NT2/D1 (cell line): ENCODE data around the gene C5orf15.

ENCODE experiments used
- DNase-seq: peaks from one replicate; pipeline ENCODE4 v3.0.0-alpha.2; 2011; ENCODE audit warnings: low read depth, low spot score
- H3K27me3 ChIP-seq: 2 replicates; pipeline ENCODE4 v1.6.0; 2011; ENCODE audit warnings: mild to moderate bottlenecking; ENCODE audit not compliant: insufficient read length, insufficient read depth
- H3K36me3 ChIP-seq: 2 replicates; pipeline ENCODE4 v1.6.1; 2011; ENCODE audit warnings: mild to moderate bottlenecking, low read length, mixed read lengths; ENCODE audit not compliant: insufficient read depth, insufficient read length
- H3K4me1 ChIP-seq: 2 replicates; pipeline ENCODE4 v1.5.1; 2011; ENCODE audit not compliant: insufficient read depth, insufficient read length
- H3K4me3 ChIP-seq: 2 replicates; pipeline ENCODE4 v1.5.1; 2011; ENCODE audit warnings: low read depth; ENCODE audit not compliant: insufficient read length
- H3K9ac ChIP-seq: 2 replicates; pipeline ENCODE4 v1.6.0; 2011; ENCODE audit warnings: low read depth; ENCODE audit not compliant: insufficient read length
- H3K9me3 ChIP-seq: 2 replicates; pipeline ENCODE4 v1.5.1; 2011; ENCODE audit warnings: mild to moderate bottlenecking, low read length; ENCODE audit not compliant: insufficient read depth
- SUZ12 ChIP-seq: IDR thresholded peaks from 2 replicates; pipeline ENCODE4 v1.6.1; 2011; ENCODE audit not compliant: insufficient read length, insufficient read depth; ENCODE audit errors: extremely low read depth
- YY1 ChIP-seq: IDR thresholded peaks from 2 replicates; pipeline ENCODE4 v1.6.1; 2011; ENCODE audit not compliant: insufficient read length, insufficient read depth
- ZNF274 ChIP-seq: IDR thresholded peaks from 2 replicates; pipeline ENCODE4 v1.6.1; 2011; ENCODE audit warnings: mild to moderate bottlenecking, low read depth, low read length

Gene C5orf15

DNA sequence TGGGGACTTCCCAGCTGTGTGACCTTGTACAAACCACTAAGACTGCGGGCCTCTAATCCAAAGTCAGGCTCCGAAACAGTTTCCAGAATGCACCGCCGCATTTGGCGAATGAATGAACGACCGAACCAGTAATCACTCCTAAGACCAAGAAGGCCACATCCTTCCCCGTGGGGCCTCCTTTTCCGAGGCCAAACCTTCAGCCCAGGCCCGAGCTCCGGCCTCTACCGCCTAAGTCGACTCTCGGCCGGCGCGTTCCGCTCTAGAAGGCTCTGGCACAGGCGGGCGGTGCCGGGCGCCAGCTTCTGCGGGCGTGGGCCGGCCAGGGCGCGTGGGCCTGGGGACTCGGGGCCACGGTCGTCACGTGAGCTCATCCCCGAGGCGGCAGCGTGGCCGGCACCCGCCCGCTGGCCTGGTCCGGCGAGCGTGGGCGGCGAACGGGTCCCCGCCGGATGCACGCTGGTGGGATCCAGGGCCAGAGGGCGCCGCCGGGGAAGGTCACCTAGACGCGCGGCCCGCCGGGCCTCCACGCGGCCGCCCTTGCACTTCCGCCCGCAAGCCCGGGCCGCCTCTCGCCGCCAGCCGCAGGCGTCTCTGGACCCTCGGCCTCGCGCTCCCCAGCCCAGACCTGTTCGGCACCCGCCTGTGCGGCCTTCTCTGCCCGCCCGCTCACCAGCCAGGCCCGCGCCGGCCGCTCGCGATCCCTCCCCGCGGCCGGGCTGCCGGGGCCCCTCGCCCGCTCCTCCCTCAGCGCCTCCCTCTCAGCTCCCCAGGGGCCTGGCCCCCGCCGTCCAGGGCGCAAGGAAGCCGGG, 35.6 kb upstream of the C5orf15 start:
- H3K9me3 ChIP-seq = no peaks in the 10 kb centered on the region
- peaks cover 42% of the 10 kb centered on the region for H3K36me3 ChIP-seq
- TF ChIP-seq SUZ12 = no peak
- TF ChIP-seq ZNF274 = no peak
- TF ChIP-seq YY1 = no peak
- no peaks in the 10 kb centered on the region for H3K27me3 ChIP-seq
- peak overlapping the region; percentile 90 for H3K9ac ChIP-seq
- peaks cover 19% of the 10 kb centered on the region for H3K4me1 ChIP-seq
- peak overlapping the region; percentile 78 for H3K4me3 ChIP-seq
- DNase-seq = no peak

DNA sequence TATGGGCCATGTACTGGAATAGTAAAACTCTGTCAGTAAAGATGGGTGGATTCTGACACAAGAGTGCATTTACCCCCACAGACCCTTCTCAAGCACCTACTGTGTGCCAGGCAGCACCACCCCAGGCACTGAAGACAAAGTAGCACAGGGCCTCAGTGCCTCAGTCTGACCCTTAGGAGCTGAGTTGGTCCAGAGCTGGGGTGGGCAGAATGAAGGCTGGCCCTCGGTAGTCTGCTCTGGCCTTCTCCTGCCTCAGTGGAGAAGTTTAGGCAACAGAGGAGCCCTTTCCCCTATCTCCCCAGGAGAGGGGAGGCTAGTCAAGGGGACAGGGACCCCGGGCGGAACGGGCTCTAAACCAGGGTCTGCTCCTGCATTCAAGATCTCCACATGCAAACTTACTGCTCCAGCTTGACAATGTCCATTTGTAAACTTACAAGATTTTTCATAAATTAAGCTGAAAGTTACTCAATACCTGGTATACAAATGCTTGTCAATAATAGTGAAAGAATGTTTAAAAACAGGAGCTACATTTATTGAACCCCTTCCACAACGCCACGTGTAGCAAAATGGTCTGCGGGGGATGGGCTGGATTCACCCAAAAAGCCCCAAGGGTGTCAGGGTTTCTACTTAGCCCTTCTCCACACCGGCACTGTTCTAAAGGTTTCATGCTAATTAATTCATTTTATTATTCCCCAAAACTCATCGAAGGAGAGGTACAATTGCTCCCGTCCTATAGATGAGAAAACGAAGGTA, 34.8 kb upstream of the C5orf15 start:
- H3K4me3 ChIP-seq = peak overlapping the region; percentile 78
- H3K9ac ChIP-seq = peak overlapping the region; percentile 90
- no peak for DNase-seq
- peaks cover 42% of the 10 kb centered on the region for H3K36me3 ChIP-seq
- H3K27me3 ChIP-seq = no peaks in the 10 kb centered on the region
- no peaks in the 10 kb centered on the region for H3K9me3 ChIP-seq
- H3K4me1 ChIP-seq = peaks cover 19% of the 10 kb centered on the region
- TF ChIP-seq YY1 = no peak
- TF ChIP-seq SUZ12 = no peak
- no peak for TF ChIP-seq ZNF274

DNA sequence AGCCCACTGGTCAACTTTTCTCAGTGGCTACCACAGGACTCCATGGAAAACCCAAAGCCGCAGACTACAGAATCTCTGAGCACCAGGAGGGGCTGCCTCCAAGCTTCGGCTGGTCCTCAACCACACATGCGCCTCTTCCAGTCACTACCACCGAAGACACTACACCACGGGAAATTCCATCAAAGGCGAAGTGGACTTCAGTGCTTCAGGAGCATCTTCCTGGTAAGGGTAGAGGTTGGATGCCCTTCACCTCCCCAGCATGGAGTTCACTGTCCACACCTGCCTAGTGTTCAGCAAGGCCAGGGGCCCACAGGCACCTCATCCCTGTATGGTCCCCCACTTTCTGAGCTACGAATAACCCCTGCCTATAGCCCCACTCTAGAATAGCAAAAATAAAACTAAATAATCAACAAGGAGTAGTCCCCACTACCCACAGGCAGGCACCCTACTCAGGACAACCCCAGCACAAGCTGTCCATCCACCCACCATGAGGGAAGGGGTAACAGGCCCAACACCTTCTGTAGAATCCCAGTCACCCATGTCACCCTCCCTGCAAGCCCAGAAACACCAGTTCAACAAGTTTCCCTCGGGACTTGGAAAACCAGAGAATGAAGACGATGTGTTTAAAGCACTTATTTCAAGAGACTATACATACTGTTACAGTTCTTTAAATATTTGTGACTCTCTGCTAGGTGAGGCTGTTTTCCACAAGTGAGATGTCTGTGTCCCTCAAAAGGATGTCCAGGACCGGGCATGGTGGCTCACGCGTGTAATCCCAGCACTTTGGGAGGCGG, 33.7 kb upstream of the C5orf15 start:
- Histone ChIP-seq H3K9ac (peak overlapping the region; percentile 3), H3K36me3 (peaks cover 42% of the 10 kb centered on the region), H3K4me3 (no peak overlapping the region), H3K27me3 (no peaks in the 10 kb centered on the region), H3K4me1 (peaks cover 19% of the 10 kb centered on the region), H3K9me3 (no peaks in the 10 kb centered on the region)
- TF ChIP-seq SUZ12 (no peak), ZNF274 (no peak), YY1 (no peak)
- DNase-seq = no peak

DNA sequence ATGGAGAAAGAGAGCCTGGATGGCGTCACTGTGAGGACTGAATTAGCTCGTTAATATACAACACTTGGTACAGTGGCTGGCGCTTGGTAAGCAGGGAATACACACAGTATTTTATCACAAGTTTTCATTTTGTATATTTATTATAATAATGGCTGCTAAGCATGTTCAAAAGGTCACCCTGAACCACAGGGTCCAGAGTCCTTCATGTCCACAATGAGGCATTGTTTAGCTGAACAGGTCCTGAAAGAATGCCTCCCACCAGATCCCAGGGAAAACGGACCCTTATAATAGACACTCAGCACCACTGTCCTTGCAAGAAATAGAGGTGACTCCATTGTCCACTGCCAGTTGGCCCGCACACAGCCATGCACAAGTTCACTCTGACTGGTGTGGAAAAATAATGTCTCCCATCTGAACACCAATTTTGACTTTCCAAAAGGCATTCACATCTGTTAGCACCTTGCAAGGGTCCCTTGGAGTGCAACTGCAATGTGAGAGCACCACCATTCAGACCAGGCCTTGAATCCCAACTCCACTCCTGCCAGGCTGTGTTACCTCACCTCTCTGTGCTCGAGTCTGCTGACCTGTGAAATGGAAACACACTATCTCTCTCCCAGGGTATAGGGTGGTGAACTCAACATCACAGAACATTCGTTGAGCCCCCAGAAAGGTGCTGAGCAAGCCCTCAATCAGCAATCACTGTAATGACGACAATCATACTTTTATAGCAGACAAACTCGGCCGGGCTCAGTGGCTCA, 32.5 kb upstream of the C5orf15 start:
- no peaks in the 10 kb centered on the region for H3K27me3 ChIP-seq
- H3K4me3 ChIP-seq = no peak overlapping the region
- no peaks in the 10 kb centered on the region for H3K9me3 ChIP-seq
- no peak overlapping the region for H3K9ac ChIP-seq
- H3K36me3 ChIP-seq = peaks cover 53% of the 10 kb centered on the region
- H3K4me1 ChIP-seq = peaks cover 25% of the 10 kb centered on the region
- TF ChIP-seq SUZ12 = no peak
- no peak for TF ChIP-seq ZNF274
- TF ChIP-seq YY1 = no peak
- no peak for DNase-seq

DNA sequence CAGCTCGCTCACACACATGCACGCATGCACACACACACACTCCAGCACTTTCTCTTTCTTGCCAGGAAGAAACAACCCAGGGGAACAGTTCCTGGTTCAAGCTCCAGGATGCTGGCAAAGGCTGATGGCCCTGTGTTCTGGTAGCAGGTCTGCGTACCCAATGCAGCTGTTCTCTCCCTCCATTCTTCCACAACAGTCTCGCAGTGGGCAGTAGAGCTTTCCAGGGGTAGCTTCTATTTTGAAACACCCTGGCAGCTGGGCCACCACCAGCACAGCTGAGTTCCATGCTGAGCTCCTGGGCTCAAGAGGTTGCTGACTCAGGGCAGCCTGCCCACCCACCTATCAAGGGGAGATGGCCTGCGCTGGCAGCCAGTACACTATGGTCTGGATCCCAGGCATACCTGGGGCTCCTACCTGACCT, 31.7 kb upstream of the C5orf15 start:
- TF ChIP-seq ZNF274 (no peak), YY1 (no peak), SUZ12 (no peak)
- no peaks in the 10 kb centered on the region for H3K9me3 ChIP-seq
- H3K36me3 ChIP-seq = peaks cover 53% of the 10 kb centered on the region
- no peaks in the 10 kb centered on the region for H3K27me3 ChIP-seq
- no peak for DNase-seq
- H3K4me3 ChIP-seq = no peak overlapping the region
- no peak overlapping the region for H3K9ac ChIP-seq
- peaks cover 27% of the 10 kb centered on the region for H3K4me1 ChIP-seq

DNA sequence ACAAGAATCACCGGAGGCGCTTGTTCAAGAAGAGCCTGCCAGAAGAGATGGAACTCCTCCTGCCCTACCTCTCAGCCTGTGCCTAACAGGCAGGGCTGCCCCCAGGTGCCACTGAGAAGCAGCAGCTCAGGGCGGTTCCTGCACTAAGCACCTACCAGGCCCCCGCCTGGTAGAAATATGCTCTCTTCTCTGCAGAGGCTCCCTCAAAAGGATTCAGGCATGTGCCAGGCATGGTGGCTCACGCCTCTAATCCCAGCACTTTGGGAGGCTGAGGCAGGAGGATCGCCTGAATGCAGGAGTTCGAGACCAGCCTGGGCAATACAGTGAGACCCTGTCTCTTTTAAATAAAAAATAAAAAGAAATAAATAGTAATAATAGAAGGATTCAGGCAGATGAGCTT, 30.4 kb upstream of the C5orf15 start:
- Histone ChIP-seq H3K4me3 (no peak overlapping the region), H3K9me3 (no peaks in the 10 kb centered on the region), H3K4me1 (peaks cover 27% of the 10 kb centered on the region), H3K36me3 (peaks cover 54% of the 10 kb centered on the region), H3K9ac (no peak overlapping the region), H3K27me3 (no peaks in the 10 kb centered on the region)
- no peak for DNase-seq
- TF ChIP-seq ZNF274 = no peak
- no peak for TF ChIP-seq YY1
- no peak for TF ChIP-seq SUZ12
